ENCODE data around the gene NPC1.

- TF ChIP-seq CTCF (optimal IDR thresholded peaks at IDR 0.05 in 1 of 3, IDR thresholded peaks at IDR 0.05 in 1 of 3, conservative IDR thresholded peaks at IDR 0.05 in 1 of 3; ENCODE audit: extremely low read depth in 1 of 3, insufficient read depth in 2 of 3, low read length in 3 of 3) (peak in 2 of 3 experiments; percentile 10 to 41), EZH2 (IDR thresholded peaks at IDR 0.05; ENCODE audit: low read length) (no peak)
Observed at GRCh38 chr18:23631746-23632145, 45.4 kb upstream of the NPC1 start.
